CD4-positive, alpha-beta T cell (primary cell): ENCODE results near the gene NUBPL. TPM values are rescaled to one million over a fixed set of nuclear protein-coding genes. Genes with fewer than 3 reads are reported as not detected.

Experiments used
- ATAC-seq: fragments of 200-7000 bp; cut with Tn5 transposase; one replicate; pipeline ENCODE4 v1.10.0; 2022; ENCODE audit warnings: mild to moderate bottlenecking; ENCODE audit not compliant: poor library complexity
- CTCF ChIA-PET: fragments of 350-600 bp; sonication (Branson Sonifier 250); formaldehyde crosslinking; loops from one replicate; lab custom pipeline; 2021; ENCODE audit warnings: antibody characterized with exemption, inconsistent platforms; lab: Charles Lee
- POLR2A ChIA-PET: fragments of 350-600 bp; sonication (Branson Sonifier 250); formaldehyde crosslinking; loops from one replicate; lab custom pipeline; 2021; ENCODE audit warnings: antibody characterized with exemption, inconsistent platforms; lab: Charles Lee
- DNase-seq, 14 experiments: peaks; one replicate each; pipeline ENCODE4 v3.0.0-alpha.2; 2013 to 2020; ENCODE audit warnings: mixed read lengths in 2 of 14
- H3K27ac ChIP-seq, 2 donors: one replicate each; pipeline versions ENCODE4 v1.5.1 to v1.7.0; 2013; ENCODE audit warnings: low read length in 2 of 2, low read depth in 1 of 2, mild to moderate bottlenecking in 1 of 2
- H3K27me3 ChIP-seq, 2 experiments: 1 replicate in 1 of 2; 2 replicates in 1 of 2; pipeline versions ENCODE4 v1.6.1 to v1.7.0; 2013; ENCODE audit warnings: low read length in 2 of 2, control low read depth in 1 of 2, mild to moderate bottlenecking in 1 of 2, moderate library complexity in 1 of 2; ENCODE audit not compliant: insufficient read depth in 2 of 2, control insufficient read depth in 1 of 2
- H3K36me3 ChIP-seq: one replicate; pipeline ENCODE4 v1.6.1; 2013; ENCODE audit warnings: low read length, control low read depth; ENCODE audit not compliant: insufficient read depth
- H3K4me1 ChIP-seq: one replicate; pipeline ENCODE4 v1.6.1; 2013; ENCODE audit warnings: low read length, control low read depth; ENCODE audit not compliant: insufficient read depth
- H3K4me3 ChIP-seq: one replicate; pipeline ENCODE4 v1.5.1; 2013; ENCODE audit warnings: mild to moderate bottlenecking, low read length, moderate library complexity
- H3K9me3 ChIP-seq, 2 experiments: 1 replicate in 1 of 2; 2 replicates in 1 of 2; pipeline versions ENCODE4 v1.6.1 to v1.7.0; 2013; ENCODE audit warnings: low read length in 2 of 2, mild to moderate bottlenecking in 2 of 2, control low read depth in 1 of 2, moderate library complexity in 1 of 2; ENCODE audit not compliant: control insufficient read depth in 1 of 2, insufficient read depth in 1 of 2
- H3K27ac Mint-ChIP-seq: one replicate; pipeline ENCODE4 v1.8.0; 2020; ENCODE audit warnings: mixed read lengths
- H3K27me3 Mint-ChIP-seq: one replicate; pipeline ENCODE4 v1.8.0; 2021; ENCODE audit warnings: mixed read lengths
- H3K36me3 Mint-ChIP-seq: one replicate; pipeline ENCODE4 v1.8.0; 2021; ENCODE audit warnings: low read depth, mixed read lengths
- H3K4me1 Mint-ChIP-seq: one replicate; pipeline ENCODE4 v1.8.0; 2021; ENCODE audit warnings: low read depth, mixed read lengths
- H3K4me3 Mint-ChIP-seq: one replicate; pipeline ENCODE4 v1.8.0; 2020; ENCODE audit warnings: mild to moderate bottlenecking, mixed read lengths
- H3K9me3 Mint-ChIP-seq: one replicate; pipeline ENCODE4 v1.8.0; 2020; ENCODE audit warnings: mixed read lengths
- CTCF ChIP-seq: fragments of 200-600 bp; IDR thresholded peaks from one replicate; pipeline ENCODE4 v1.8.0; 2022; ENCODE audit warnings: antibody characterized with exemption, mild to moderate bottlenecking
- intact Hi-C, 2 experiments: fragments of 100-400 bp; cut with DNase I in 1 of 2; cut with micrococcal nuclease in 1 of 2; formaldehyde crosslinking; loops; one replicate each; pipeline versions ENCODE4 v1.15.1 to v1.9.0; 2023 to 2025; cut with DNase I, micrococcal nuclease
- total RNA-seq, 174 experiments: library from RNA in 2 of 174; stranded (reverse) in 2 of 174; gene quantifications; one replicate each; pipeline ENCODE4 v1.2.3 and lab custom pipeline; 2021 to 2026

The NUBPL gene
- total RNA-seq, 2 experiments from 2014 or later = 7.2 to 8.2 TPM

- no peak for ATAC-seq
- POLR2A ChIA-PET = no interaction called here
- CTCF ChIA-PET = no interaction called here
- H3K4me1 Mint-ChIP-seq = peaks cover 5% of the 10 kb centered on the region
- no peaks in the 10 kb centered on the region for H3K27me3 Mint-ChIP-seq
- no peak for DNase-seq
- no peak overlapping the region for H3K27ac Mint-ChIP-seq
- peaks cover 5% of the 10 kb centered on the region for H3K9me3 Mint-ChIP-seq
- Histone ChIP-seq H3K9me3 (no peaks in the 10 kb centered on the region), H3K27me3 (no peaks in the 10 kb centered on the region), H3K4me3 (no peak overlapping the region), H3K27ac (no peak overlapping the region), H3K4me1 (no peaks in the 10 kb centered on the region), H3K36me3 (no peaks in the 10 kb centered on the region)
- no peak for TF ChIP-seq CTCF
- H3K4me3 Mint-ChIP-seq = no peak overlapping the region
- intact Hi-C loops = no loop called here
- H3K36me3 Mint-ChIP-seq = peaks cover 23% of the 10 kb centered on the region
These were observed 200.1 kb downstream of the NUBPL start for GRCh38 chr14:31761325-31761724.

- no peak for TF ChIP-seq CTCF
- no peak for DNase-seq
- Histone ChIP-seq H3K4me1 (no peaks in the 10 kb centered on the region), H3K4me3 (no peak overlapping the region), H3K27me3 (no peaks in the 10 kb centered on the region), H3K9me3 (no peaks in the 10 kb centered on the region), H3K36me3 (no peaks in the 10 kb centered on the region), H3K27ac (no peak overlapping the region)
- intact Hi-C loops = no loop called here
- Mint-ChIP-seq H3K4me3 (no peak overlapping the region), H3K9me3 (peaks cover 5% of the 10 kb centered on the region), H3K4me1 (no peaks in the 10 kb centered on the region), H3K27ac (no peak overlapping the region), H3K36me3 (peaks cover 16% of the 10 kb centered on the region), H3K27me3 (no peaks in the 10 kb centered on the region)
- ChIA-PET POLR2A (no interaction called here), CTCF (no interaction called here)
- ATAC-seq = no peak
These were observed 201.8 kb downstream of the NUBPL start for GRCh38 chr14:31763041-31763440.

- H3K27ac Mint-ChIP-seq = no peak overlapping the region
- ATAC-seq (no peak), DNase-seq (no peak)
- H3K27ac ChIP-seq = no peak overlapping the region
- no peaks in the 10 kb centered on the region for H3K4me1 ChIP-seq
- CTCF ChIA-PET = interaction anchor here (1.6 kb wide), 1 partner anchor 346 kb away, joined by 3 read pairs; the partner anchor contains the start of gene HEATR5A
- no peak overlapping the region for H3K4me3 ChIP-seq
- H3K4me1 Mint-ChIP-seq = no peaks in the 10 kb centered on the region
- intact Hi-C loops = no loop called here
- no peaks in the 10 kb centered on the region for H3K27me3 ChIP-seq
- H3K9me3 ChIP-seq = no peaks in the 10 kb centered on the region
- POLR2A ChIA-PET = no interaction called here
- peaks cover 5% of the 10 kb centered on the region for H3K9me3 Mint-ChIP-seq
- H3K27me3 Mint-ChIP-seq = no peaks in the 10 kb centered on the region
- no peak overlapping the region for H3K4me3 Mint-ChIP-seq
- H3K36me3 ChIP-seq = no peaks in the 10 kb centered on the region
- TF ChIP-seq CTCF = no peak
- H3K36me3 Mint-ChIP-seq = peaks cover 8% of the 10 kb centered on the region
These were observed 205.2 kb downstream of the NUBPL start for GRCh38 chr14:31766315-31766892.
